Measurements from ENCODE around the gene SPATS2. TPM values are rescaled to one million over a fixed set of nuclear protein-coding genes. Genes with fewer than 3 reads are reported as not detected.

The SPATS2 gene
- total and polyA plus RNA-seq, 9 donors = 9.1 to 28.2 (median 15.2) TPM

- no peak overlapping the region for H3K27ac ChIP-seq
- peaks cover 16% of the 10 kb centered on the region for H3K4me1 ChIP-seq (ENCODE audit: insufficient read depth)
- intact Hi-C loops (cut with DNase I) = loop anchor here in 2 of 4 donors (5.0 to 10.0 kb wide), 2 partner anchors 170 to 172 kb away; no protein-coding TSS in a partner anchor
- H3K36me3 ChIP-seq = no peaks in the 10 kb centered on the region
- DNase-seq = peak in 1 of 5 donors; percentile 29
- H3K4me3 ChIP-seq = peak overlapping the region; percentile 13
- 1 to 2% (median 1%) methylated on average over 67 to 70 of the region's 70 CpGs for WGBS, 3 donors
- TF ChIP-seq, protein P1, sequence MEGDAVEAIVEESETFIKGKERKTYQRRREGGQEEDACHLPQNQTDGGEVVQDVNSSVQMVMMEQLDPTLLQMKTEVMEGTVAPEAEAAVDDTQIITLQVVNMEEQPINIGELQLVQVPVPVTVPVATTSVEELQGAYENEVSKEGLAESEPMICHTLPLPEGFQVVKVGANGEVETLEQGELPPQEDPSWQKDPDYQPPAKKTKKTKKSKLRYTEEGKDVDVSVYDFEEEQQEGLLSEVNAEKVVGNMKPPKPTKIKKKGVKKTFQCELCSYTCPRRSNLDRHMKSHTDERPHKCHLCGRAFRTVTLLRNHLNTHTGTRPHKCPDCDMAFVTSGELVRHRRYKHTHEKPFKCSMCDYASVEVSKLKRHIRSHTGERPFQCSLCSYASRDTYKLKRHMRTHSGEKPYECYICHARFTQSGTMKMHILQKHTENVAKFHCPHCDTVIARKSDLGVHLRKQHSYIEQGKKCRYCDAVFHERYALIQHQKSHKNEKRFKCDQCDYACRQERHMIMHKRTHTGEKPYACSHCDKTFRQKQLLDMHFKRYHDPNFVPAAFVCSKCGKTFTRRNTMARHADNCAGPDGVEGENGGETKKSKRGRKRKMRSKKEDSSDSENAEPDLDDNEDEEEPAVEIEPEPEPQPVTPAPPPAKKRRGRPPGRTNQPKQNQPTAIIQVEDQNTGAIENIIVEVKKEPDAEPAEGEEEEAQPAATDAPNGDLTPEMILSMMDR (IDR thresholded peaks at IDR 0.05) = no peak
- TF ChIP-seq POLR2A (IDR thresholded peaks at IDR 0.05) (no peak), EP300 (IDR thresholded peaks at IDR 0.05) (no peak)
- no peaks in the 10 kb centered on the region for H3K9me3 ChIP-seq
- H3K27me3 ChIP-seq = peaks cover 22% of the 10 kb centered on the region
These were observed 22.0 kb upstream of the SPATS2 start for GRCh38 chr12:49345051-49345824.

DNA sequence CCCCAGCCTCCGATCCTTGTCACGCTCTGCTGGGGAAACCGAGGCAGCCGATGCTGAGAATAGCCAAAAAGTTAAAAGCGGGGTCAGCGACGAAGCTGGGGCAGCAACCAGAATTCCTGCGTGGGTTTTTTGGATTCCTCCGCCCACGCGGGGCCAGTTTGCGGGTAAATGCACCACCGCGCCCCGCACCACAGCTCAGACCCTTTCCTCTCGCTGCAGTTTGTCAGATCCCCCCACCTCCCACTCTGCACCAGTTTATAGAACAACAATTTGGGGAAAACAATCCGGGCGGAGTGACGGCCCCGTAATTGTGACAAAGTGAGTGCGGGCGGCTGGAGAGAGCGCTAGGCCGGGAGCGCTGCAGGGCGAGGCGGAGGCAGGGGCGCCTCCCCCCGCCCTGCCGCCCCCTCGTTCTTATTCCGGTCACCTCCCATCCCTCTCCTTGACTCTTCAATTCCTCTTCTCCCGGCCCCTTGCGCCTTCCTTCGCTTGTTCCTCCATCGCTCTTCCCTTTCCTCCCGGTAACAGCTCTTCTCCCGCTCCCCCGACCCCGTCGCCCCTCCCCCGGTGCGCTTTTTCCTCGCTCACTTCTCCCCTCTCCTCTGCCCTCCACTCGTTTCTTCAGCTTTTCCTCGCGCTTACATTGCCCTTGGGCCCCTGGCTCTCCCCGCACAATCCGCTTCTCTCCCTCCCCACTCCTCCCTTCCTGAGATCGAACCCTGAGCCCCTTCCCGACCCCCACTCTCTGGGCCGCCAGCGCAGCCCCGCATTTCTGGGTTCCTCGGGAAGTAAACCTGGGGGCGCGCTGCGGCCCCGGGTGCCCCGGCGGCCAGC is 21.2 kb upstream of the SPATS2 start:
- peak in 1 of 5 donors; percentile 14 for DNase-seq
- no peaks in the 10 kb centered on the region for H3K36me3 ChIP-seq
- peaks cover 22% of the 10 kb centered on the region for H3K27me3 ChIP-seq
- TF ChIP-seq, protein P1 (IDR thresholded peaks at IDR 0.05) = no peak
- TF ChIP-seq POLR2A (IDR thresholded peaks at IDR 0.05) (no peak), EP300 (IDR thresholded peaks at IDR 0.05) (no peak)
- H3K9me3 ChIP-seq = no peaks in the 10 kb centered on the region
- WGBS, 3 donors = 2 to 3% (median 3%) methylated on average over 61 of the region's 61 CpGs
- H3K4me1 ChIP-seq (ENCODE audit: insufficient read depth) = peaks cover 16% of the 10 kb centered on the region
- intact Hi-C loops (cut with DNase I) = loop anchor here in 2 of 4 donors (5.0 to 10.0 kb wide), 2 partner anchors 169 to 171 kb away; no protein-coding TSS in a partner anchor
- H3K4me3 ChIP-seq = peak overlapping the region; percentile 13
- H3K27ac ChIP-seq = no peak overlapping the region

GRCh38 chr12:49346659-49347310 is 20.5 kb upstream of the SPATS2 start, which contains the start of gene DNAJC22:
DNAJC22 (plus strand) TSS chr12:49346888; CDS start chr12:49348873, 1,985 bp downstream.
- peak within 1 kb of the TSS; percentile 13 for H3K4me3 ChIP-seq
- peaks cover 16% of the 10 kb centered on the region for H3K4me1 ChIP-seq (ENCODE audit: insufficient read depth)
- intact Hi-C loops (cut with DNase I) = loop anchor here in 2 of 4 donors (5.0 to 10.0 kb wide), 2 partner anchors 168 to 171 kb away; no protein-coding TSS in a partner anchor
- no peak for DNase-seq
- H3K27ac ChIP-seq = no peak within 1 kb of the TSS
- 1 to 4% (median 3%) methylated on average over 42 to 47 of the region's 47 CpGs for WGBS, 3 donors
- no peaks in the 10 kb centered on the region for H3K9me3 ChIP-seq
- H3K36me3 ChIP-seq = no peaks in the 10 kb centered on the region
- TF ChIP-seq, protein P1 (IDR thresholded peaks at IDR 0.05) = no peak
- no peak for TF ChIP-seq EP300 (IDR thresholded peaks at IDR 0.05)
- peaks cover 22% of the 10 kb centered on the region for H3K27me3 ChIP-seq

Data from ovary (tissue), 9 donors.